Calu3 (cell line): ENCODE results near the gene SHKBP1. TPM values are rescaled to one million over a fixed set of nuclear protein-coding genes. Genes with fewer than 3 reads are reported as not detected.
A peak's percentile ranks its signal among the peaks of the same experiment; 100 is the strongest.

Experiments used
- BruUV-seq: library from RNA; stranded (reverse); fragments of 400-500 nt; replicated peaks from 2 replicates; lab custom pipeline; 2021; lab: Mats Ljungman, UMichigan
- CTCF ChIA-PET: fragments of 300-600 bp; sonication (Branson Sonifier 250); formaldehyde crosslinking; loops from one replicate; lab custom pipeline; 2022; ENCODE audit warnings: antibody characterized with exemption; lab: Charles Lee
- DNase-seq: peaks from one replicate; pipeline ENCODE4 v3.0.0; 2022
- H3K27ac Mint-ChIP-seq: one replicate; pipeline ENCODE4 v1.8.0; 2022; ENCODE audit warnings: mixed read lengths; ENCODE audit not compliant: unreplicated experiment
- H3K27me3 Mint-ChIP-seq: one replicate; pipeline ENCODE4 v1.8.0; 2022; ENCODE audit warnings: mixed read lengths; ENCODE audit not compliant: unreplicated experiment
- H3K36me3 Mint-ChIP-seq: one replicate; pipeline ENCODE4 v1.8.0; 2022; ENCODE audit warnings: mild to moderate bottlenecking, moderate library complexity, mixed read lengths; ENCODE audit not compliant: insufficient read depth, unreplicated experiment
- H3K4me1 Mint-ChIP-seq: one replicate; pipeline ENCODE4 v1.8.0; 2022; ENCODE audit warnings: mild to moderate bottlenecking, low read depth, mixed read lengths; ENCODE audit not compliant: unreplicated experiment
- H3K4me3 Mint-ChIP-seq: one replicate; pipeline ENCODE4 v1.8.0; 2022; ENCODE audit warnings: mild to moderate bottlenecking, low read depth, moderate library complexity, mixed read lengths; ENCODE audit not compliant: unreplicated experiment
- H3K9me3 Mint-ChIP-seq: one replicate; pipeline ENCODE4 v1.8.0; 2022; ENCODE audit warnings: low read depth, mixed read lengths; ENCODE audit not compliant: unreplicated experiment
- CTCF ChIP-seq: fragments of 200-600 bp; IDR thresholded peaks from one replicate; pipeline ENCODE4 v1.8.0; 2022; ENCODE audit warnings: antibody characterized with exemption; ENCODE audit not compliant: unreplicated experiment
- intact Hi-C: fragments of 100-400 bp; cut with micrococcal nuclease; formaldehyde crosslinking; loops from one replicate; pipeline ENCODE4 v1.10.0; 2022; ENCODE audit not compliant: unreplicated experiment
- total RNA-seq: library from RNA; stranded (reverse); gene quantifications from 2 replicates; pipeline ENCODE4 v1.2.3, GENCODE V29; 2022

The SHKBP1 gene
- total RNA-seq, 1 experiment from 2014 or later: 117 TPM

GRCh38 chr19:40592170-40592569, 15.5 kb downstream of the SHKBP1 start:
- Mint-ChIP-seq H3K4me1 (peaks cover 16% of the 10 kb centered on the region), H3K36me3 (peaks cover 48% of the 10 kb centered on the region), H3K9me3 (no peaks in the 10 kb centered on the region), H3K27me3 (peaks cover 13% of the 10 kb centered on the region), H3K27ac (peak overlapping the region; percentile 30), H3K4me3 (no peak overlapping the region)
- DNase-seq: peak; percentile 35
- TF ChIP-seq CTCF: no peak
- no TSS peak for BruUV-seq
- intact Hi-C loops: loop anchor here (10.0 kb wide), 1 partner anchor 127 kb away; the partner anchor contains the start of genes BLVRB and SPTBN4
- CTCF ChIA-PET: no interaction called here

- no peak for DNase-seq
Observed at GRCh38 chr19:40594255-40594654, 17.6 kb downstream of the SHKBP1 start.

GRCh38 chr19:40594657-40595091, 18.0 kb downstream of the SHKBP1 start:
- H3K4me3 Mint-ChIP-seq: peak overlapping the region; percentile 10
- peaks cover 31% of the 10 kb centered on the region for H3K36me3 Mint-ChIP-seq
- H3K9me3 Mint-ChIP-seq: no peaks in the 10 kb centered on the region
- H3K27me3 Mint-ChIP-seq: peaks cover 38% of the 10 kb centered on the region
- no peak for DNase-seq
- intact Hi-C loops: loop anchor here (5.0 to 10.0 kb wide), 2 partner anchors 47 to 130 kb away; partner anchors contain the start of genes BLVRB and SPTBN4
- CTCF ChIA-PET: interaction anchor here (0.5 to 0.6 kb wide), 2 partner anchors 28 to 265 kb away, joined by 3 to 6 read pairs; no protein-coding TSS in a partner anchor
- BruUV-seq: no TSS peak
- peaks cover 30% of the 10 kb centered on the region for H3K4me1 Mint-ChIP-seq
- no peak for TF ChIP-seq CTCF
- H3K27ac Mint-ChIP-seq: peak overlapping the region; percentile 22

More at GRCh38 chr19:40594255-40594654, 17.6 kb downstream of the SHKBP1 start:
- Mint-ChIP-seq H3K27ac (peak overlapping the region; percentile 22), H3K36me3 (peaks cover 36% of the 10 kb centered on the region), H3K9me3 (no peaks in the 10 kb centered on the region), H3K4me3 (peak overlapping the region; percentile 10), H3K4me1 (peaks cover 26% of the 10 kb centered on the region), H3K27me3 (peaks cover 34% of the 10 kb centered on the region)
- BruUV-seq: no TSS peak
- intact Hi-C loops: loop anchor here (10.0 kb wide), 1 partner anchor 129 kb away; the partner anchor contains the start of genes BLVRB and SPTBN4
- CTCF ChIA-PET: no interaction called here
- no peak for TF ChIP-seq CTCF

- TF ChIP-seq CTCF: no peak
- CTCF ChIA-PET: interaction anchor here (1.4 kb wide), 1 partner anchor 56 kb away, joined by 4 read pairs; no protein-coding TSS in a partner anchor
- Mint-ChIP-seq H3K27me3 (peaks cover 59% of the 10 kb centered on the region), H3K4me1 (peaks cover 46% of the 10 kb centered on the region), H3K27ac (no peak overlapping the region), H3K9me3 (no peaks in the 10 kb centered on the region), H3K4me3 (peak overlapping the region; percentile 15), H3K36me3 (peaks cover 36% of the 10 kb centered on the region)
- intact Hi-C loops: loop anchor here (5.0 to 10.0 kb wide), 2 partner anchors 49 to 132 kb away; partner anchors contain the start of genes BLVRB and SPTBN4
- no TSS peak for BruUV-seq
- DNase-seq: peak; percentile 64
Observed at GRCh38 chr19:40596608-40597328, 20.1 kb downstream of the SHKBP1 start.
